Measurements from ENCODE around the gene ALOX15.

DNA sequence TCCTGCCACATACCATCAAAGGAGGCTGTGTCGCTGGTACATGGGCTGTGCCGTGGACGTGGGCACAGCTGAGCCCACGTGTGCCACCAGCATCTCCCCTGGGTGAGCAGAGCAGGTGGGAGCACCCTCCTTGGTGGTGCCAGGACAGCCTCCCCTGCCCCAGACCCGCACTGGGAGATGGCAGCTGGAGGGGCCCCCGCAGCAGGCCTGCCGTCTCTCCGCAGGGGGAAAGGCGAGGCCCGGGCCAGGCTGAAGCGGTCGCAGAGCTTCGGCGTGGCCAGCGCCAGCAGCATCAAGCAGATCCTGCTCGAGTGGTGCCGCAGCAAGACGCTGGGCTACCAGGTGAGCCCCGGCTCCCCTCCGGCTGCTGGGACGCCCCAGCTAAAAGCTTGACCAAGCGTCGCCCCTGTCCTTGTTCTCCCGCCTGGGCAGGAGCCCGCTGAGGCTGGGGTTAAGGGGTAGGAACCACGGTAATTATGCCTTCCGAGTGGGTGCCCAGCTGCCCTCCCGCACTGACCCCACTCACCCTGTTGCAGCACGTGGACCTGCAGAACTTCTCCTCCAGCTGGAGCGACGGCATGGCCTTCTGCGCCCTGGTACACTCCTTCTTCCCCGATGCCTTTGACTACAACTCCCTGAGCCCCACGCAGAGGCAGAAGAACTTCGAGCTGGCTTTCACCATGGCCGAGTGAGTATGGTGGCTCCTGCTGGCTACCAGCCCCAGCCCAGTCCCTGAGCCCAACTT lies 44.7 kb downstream of the ALOX15 start:
- TF ChIP-seq YY1 (IDR thresholded peaks at IDR 0.05; ENCODE audit: insufficient read depth, insufficient read length) (no peak), ZNF274 (IDR thresholded peaks at IDR 0.05; ENCODE audit: low read depth, low read length) (no peak), SUZ12 (IDR thresholded peaks at IDR 0.05; ENCODE audit: extremely low read depth, insufficient read depth, insufficient read length) (no peak)
